GM21381 (cell line): Measurements from ENCODE around the gene ENTPD8.

Experiments used
- ATAC-seq: cut with Tn5 transposase; IDR thresholded peaks from one replicate; pipeline ENCODE4 v1.9.1; 2021; ENCODE audit warnings: mild to moderate bottlenecking, moderate library complexity; ENCODE audit not compliant: unreplicated experiment

ENTPD8 gene

DNA sequence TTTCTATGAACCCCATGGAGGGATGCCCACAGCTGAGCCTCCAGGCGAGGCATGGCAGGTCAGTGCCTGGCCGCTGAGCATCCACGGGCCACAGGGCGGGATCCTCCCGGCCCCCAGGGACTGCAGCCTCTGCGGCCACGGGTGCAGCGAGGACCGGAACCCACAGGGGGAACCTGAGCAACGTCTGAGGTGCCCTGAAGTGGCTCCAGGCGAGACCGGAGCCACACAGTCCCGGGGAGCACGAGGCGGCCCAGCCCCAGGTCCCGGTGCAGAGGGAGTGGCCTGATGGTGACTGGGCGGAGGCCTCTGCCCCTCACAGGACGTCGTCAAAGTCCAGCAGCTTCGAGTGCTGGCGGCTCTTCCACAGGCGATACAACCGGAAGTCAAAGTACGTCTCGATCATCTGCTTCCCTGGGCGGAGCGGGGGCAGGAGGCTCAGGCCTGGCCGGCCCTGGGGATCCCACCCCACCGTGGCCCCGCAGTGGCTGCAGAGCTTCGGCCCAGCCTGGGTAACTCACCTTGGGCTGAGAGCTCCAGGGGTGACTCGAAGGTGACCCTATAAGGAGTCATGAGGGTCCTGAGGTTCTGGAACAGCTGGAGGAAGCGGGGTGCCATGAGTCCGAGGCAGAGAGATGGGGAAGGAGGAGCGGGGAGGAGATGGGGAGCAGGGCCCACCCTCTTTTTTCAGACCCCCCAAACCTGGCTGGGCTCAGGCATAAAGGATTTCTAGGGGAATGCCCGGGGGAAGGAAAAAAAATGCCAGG lies 8.1 kb upstream of the ENTPD8 start:
- no peak for ATAC-seq

GRCh38 chr9:137448602-137448962 lies 7.4 kb upstream of the ENTPD8 start:
- ATAC-seq = no peak

- no peak for ATAC-seq
Measured at GRCh38 chr9:137447722-137448601, 6.8 kb upstream of the ENTPD8 start.

- no peak for ATAC-seq
Measured at GRCh38 chr9:137446851-137447471, 5.8 kb upstream of the ENTPD8 start.

DNA sequence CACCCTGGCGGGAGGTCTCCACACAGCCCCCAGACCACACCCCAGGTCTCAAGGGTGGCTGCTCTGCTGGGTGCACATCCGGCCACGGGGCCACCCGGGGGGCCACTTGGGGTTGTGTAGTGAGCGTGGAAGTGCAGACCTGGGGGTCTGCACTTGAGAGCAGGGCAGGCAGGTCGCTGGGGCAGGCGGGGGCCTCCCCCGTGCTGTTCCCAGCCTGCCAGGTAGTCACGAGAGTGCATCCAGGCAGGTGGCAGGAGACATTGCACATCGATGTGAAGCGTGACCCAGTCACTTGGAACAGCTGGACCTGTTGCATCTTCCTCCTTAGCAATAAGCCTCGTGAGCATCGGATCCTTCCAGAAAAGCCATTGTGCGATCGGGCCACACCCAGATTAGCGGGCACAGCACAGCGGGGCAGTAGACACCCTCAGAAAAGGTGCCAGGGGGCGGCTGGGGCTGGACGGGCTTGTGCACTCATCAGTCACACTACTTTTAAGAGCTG lies 4.8 kb upstream of the ENTPD8 start:
- no peak for ATAC-seq

DNA sequence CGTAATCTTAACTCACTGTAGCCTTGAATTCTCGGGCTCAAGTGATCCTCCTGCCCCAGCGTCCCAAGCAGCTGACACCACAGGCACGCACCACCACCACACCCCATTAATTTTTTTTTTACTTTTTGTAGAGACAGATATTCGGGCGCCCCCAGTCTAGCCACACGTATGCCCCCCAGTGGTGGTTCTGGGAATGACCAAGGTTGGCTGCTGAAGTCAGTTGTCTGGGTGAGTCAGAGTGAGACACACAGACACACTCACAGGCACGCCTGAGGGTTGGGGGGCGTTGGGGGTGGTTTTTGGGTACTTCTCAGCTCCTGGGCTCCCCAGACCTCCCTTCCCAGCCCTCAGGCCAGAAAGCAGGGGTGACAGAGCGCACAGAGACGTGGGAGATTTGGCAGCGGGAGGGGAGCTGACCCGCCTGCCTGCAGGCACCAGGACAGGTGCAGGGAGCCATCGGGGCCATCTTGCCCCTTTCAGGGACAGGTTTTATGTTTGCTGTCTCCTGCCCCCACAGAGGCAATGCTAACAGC lies 4.2 kb upstream of the ENTPD8 start:
- no peak for ATAC-seq

DNA sequence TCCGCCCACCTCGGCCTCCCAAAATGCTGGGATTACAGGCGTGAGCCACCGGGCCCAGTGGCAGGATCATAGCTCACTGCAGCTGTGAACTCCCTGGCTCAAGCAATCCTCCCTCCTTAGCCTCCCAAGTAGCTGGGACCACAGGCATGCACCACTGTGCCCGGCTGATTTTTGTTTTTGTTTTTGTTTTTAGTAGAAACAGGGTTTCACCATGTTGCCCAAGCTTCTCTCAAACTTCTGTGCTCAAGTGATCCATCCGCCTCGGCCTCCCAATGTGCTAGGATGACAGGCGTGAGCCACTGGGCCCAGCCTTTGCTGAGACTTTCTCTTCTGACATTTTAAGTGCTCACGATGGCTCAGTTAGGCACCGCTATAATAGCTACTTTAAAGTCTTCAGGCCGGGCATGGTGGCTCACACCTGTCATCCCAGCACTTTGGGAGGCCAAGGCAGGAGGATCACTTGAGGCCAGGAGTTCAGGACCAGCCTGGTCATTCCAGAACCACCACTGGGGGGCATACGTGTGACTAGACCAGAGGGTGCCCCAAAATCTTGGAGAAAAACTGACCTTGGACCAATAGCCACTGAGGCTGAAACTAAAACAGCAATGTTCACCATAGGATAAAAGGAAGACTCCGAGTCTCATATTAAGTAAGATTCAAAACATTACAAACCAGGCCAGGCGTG lies 3.1 kb upstream of the ENTPD8 start:
- no peak for ATAC-seq

DNA sequence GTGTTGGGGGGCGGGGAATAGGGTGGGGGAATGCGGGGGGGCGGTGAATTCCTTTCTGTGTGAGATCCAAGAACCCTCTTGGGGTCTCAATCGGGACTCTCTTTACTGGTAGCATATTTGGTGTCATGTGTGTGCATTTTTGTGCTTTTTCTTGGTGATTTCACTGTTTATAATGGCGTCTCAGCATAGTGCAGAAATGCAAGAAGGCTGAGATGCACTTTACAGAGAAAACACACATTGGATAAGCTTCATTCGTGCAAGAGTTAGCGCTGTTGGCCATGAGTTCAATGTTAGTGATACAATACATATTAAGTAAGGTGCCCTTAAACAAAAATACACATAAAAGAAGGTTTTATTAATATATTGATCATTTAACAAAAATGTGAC lies 771 bp upstream of the ENTPD8 start:
- no peak for ATAC-seq

- no peak for ATAC-seq
Measured at GRCh38 chr9:137439158-137439714, 1.9 kb downstream of the ENTPD8 start.

DNA sequence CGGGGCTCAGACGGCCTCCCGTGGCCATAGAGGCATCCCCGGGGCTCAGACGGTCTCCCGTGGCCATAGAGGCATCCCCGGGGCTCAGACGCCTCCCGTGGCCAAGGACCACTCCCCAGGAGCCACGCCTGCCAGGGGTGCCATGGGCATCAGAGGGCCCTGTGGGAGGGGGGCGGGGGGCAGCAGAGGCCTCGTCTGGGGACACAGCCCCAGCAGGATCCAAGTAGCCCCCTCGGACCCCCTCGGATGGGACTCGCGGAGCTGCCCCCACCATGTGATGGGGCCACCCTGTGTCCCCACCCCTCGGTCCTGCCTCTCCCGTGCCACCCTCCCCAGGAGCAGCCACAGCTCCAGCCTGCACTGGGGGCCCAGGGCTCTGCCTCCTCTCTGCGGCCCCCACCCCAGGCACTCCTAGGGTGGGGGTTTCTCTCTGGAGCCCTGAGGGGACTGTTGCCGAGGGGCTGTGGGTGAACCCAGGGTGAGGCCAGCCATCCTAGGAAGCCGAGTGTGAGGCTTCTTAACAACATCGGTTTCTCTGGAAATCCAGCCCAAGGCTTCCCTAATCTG lies 2.5 kb downstream of the ENTPD8 start:
- no peak for ATAC-seq

- no peak for ATAC-seq
Measured at GRCh38 chr9:137437691-137438590, 3.2 kb downstream of the ENTPD8 start.

- no peak for ATAC-seq
Measured at GRCh38 chr9:137436761-137437600, 4.2 kb downstream of the ENTPD8 start.

GRCh38 chr9:137435980-137436760 lies 5.0 kb downstream of the ENTPD8 start:
- no peak for ATAC-seq

GRCh38 chr9:137435381-137435891 lies 5.7 kb downstream of the ENTPD8 start:
- no peak for ATAC-seq

DNA sequence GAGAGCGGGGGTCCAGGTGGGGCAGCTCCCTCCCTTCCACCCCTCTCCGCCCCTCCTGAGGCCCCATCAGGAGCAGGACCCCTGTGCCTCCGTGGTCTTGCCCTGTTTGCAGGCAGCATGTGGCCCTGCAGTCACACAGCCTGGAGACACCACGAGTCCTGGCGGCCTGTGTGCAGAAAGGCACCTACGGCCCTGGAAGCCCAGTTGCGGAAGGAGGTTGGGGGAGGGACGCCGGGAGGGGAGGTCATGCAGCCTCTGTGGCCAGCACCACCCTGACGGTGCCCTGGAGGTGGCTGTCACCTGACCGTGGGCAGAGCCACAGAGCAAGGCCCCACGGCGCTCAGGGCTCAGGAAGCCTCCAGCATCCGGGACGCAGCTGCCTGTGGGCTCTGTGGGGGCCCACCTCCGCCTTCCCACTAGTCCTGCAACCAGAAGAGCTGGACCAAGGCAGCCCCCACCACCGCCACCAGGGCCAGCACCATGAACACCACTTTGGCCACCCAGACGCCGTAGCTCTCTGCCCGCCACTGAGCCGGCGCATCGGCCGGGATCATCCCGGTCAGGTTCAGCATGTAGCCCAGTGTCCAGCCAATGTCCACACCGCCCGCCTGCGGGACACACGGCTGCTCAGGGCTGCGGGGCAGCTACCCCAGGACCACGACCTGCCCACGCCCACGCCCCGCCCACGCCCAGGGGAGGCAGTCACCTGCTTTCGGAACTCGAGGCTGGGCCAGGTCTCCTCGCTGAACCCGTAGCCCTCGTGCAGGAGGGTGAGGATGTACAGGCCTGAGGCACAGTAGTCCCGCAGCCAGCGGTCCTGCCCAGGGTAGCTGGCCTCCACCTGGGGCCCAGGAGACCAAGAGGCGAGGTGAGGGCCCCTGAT lies 6.4 kb downstream of the ENTPD8 start:
- ATAC-seq = no peak

- no peak for ATAC-seq
Measured at GRCh38 chr9:137433916-137434431, 7.2 kb downstream of the ENTPD8 start.
